GM12873 (cell line): ENCODE data around the gene SMARCE1.

Source experiments
- TF ChIP-seq, protein P1 (sequence below): IDR thresholded peaks from 2 replicates; pipeline ENCODE4 v1.5.1; 2012; ENCODE audit warnings: low read depth, mild to moderate bottlenecking, moderate library complexity, low read length, control low read depth; ENCODE audit not compliant: insufficient read depth; ENCODE audit errors: missing control alignments

SMARCE1 gene

DNA sequence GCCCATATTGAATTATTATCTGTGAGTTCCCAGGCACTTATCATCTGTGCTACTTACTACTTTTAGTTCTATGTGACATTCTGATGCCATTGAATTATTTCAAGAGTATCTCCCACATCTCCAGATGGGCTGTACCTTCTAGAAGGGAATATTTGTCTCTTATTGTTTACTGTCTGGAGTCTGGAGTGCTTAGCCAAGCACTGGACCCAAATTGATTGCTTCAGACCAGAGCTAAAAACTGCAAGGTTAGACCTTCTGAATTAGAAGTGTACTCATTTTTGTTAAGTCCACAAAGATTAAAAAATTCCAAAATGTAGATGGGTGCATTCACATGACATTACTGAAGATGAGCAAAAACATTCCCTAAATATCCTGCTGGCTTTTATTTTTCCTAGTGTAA is 33.4 kb upstream of the SMARCE1 start:
- TF ChIP-seq, protein P1, sequence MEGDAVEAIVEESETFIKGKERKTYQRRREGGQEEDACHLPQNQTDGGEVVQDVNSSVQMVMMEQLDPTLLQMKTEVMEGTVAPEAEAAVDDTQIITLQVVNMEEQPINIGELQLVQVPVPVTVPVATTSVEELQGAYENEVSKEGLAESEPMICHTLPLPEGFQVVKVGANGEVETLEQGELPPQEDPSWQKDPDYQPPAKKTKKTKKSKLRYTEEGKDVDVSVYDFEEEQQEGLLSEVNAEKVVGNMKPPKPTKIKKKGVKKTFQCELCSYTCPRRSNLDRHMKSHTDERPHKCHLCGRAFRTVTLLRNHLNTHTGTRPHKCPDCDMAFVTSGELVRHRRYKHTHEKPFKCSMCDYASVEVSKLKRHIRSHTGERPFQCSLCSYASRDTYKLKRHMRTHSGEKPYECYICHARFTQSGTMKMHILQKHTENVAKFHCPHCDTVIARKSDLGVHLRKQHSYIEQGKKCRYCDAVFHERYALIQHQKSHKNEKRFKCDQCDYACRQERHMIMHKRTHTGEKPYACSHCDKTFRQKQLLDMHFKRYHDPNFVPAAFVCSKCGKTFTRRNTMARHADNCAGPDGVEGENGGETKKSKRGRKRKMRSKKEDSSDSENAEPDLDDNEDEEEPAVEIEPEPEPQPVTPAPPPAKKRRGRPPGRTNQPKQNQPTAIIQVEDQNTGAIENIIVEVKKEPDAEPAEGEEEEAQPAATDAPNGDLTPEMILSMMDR: no peak

DNA sequence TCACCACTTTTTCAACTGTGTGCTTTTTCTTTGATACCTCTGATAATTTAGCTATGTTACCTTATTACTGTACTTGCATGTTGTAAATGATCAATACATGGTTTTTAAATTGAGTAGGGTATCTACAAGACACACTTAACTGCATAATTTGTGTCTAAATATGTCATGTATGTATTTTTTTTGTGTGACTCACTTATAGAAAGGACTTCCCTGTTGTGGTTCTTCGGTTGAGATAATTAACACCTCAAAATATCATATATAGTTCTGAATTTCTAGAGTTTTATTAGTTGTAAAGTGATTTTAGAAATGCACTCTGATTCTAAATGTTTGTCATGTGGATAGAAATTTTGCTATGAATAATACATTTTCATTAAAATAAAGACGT is 31.9 kb upstream of the SMARCE1 start:
- TF ChIP-seq, protein P1: no peak

DNA sequence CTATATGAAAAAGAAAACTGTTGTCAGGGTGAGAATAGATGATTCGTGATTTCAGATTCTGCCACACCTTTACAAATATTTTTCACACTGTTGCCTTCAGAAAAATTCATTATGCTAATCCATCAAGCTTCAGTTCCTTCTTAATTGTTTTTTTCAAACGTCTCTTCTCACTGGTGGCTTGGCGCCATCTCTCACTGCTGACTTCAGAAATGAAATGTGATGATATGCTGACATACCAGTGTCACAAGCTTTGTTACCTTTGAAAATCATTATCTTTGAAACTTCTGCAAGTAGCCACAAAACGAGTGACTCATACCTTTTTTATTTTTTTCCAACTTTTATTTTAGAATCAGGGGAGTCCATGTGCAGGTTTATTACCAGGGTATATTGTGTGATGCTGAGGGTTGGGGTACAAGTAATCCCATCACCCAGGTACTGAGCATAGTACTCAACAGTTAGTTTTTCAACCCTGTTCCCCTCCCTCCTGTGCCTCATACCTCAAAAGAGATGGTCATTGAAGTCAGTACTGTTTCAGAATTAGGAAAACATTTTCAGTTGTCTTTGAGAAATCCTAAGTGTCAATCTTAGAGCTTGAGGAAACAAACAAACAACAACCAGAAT is 31.4 kb upstream of the SMARCE1 start:
- TF ChIP-seq, protein P1: no peak

DNA sequence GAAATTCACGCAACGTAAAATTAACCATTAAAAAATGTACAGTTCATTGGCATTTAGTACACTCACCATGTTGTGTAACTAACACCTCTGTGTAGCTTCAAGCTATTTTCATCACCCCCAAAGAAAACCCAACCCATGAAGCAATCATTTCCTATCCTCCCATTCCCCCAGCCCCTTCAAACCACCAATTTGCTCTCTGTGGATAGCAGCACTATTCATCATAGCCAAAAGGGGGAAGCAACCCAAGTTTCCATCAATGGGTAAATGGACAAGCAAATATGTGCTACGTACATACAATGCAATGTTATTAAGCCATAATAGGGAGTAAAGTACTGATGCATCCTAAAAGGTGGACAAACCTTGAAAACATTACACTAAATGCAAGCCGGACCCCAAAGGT is 28.3 kb upstream of the SMARCE1 start:
- TF ChIP-seq, protein P1: no peak

DNA sequence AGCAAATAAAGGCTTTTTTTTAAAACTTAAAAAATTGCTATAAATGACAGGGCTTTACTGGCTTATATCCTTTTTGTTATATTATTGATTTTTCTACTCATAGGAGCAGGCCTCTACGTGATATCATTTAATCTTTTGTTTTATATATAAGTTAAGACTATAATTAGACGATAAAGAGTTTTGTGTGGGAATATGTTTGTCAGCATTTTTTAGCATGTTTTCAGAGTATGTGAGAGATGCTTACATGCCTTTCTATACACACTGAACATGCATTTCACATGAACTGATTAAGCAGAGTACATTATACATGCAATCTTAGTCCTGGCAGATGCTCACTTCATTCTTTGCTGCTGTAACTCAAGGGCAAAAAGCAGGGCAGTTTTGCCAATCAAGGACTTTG is 25.0 kb upstream of the SMARCE1 start:
- TF ChIP-seq, protein P1: no peak

DNA sequence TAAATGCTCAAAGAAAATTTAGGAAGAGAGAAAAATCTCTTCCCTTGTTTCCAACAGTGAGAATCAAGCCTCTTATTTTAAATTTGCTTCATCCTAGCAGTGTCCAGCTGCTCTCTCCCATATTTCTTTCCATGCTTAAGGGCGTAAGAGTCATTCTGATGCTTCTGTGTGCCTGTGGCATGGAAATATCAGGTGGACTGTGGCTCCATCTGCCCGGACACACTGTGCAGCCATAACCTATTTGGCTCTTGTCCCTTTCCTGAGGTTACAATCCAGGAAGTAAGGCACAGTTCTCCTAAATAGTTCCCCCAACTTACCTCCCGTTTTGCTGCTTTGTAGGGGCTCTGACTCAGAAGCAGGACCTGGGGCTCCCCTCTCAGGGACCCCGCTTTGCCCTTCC is 23.7 kb upstream of the SMARCE1 start:
- TF ChIP-seq, protein P1: no peak

DNA sequence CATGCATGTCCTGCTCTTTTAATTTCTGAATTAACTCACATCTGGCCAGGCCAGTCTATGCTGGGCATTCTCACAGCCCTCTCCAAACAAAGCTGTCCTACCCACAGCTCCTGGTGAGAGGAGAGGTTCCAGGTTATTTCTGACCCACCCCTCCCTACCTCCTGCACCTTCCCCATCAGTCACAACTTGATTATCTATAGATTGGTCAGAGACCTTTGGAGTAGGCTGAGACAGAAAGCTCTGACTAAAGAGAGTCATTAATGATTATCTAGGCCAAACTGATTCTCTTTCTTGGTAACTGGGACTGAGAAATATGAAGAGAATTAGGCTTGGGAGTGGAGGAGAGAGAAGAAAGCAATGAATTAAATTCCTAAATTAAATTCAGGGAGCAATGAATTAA is 18.7 kb upstream of the SMARCE1 start:
- TF ChIP-seq, protein P1: no peak
